SK-N-SH (cell line): ENCODE measurements around the gene RPL28. TPM values are rescaled to one million over a fixed set of nuclear protein-coding genes. Genes with fewer than 3 reads are reported as not detected.
A peak's percentile ranks its signal among the peaks of the same experiment; 100 is the strongest.

Source experiments
- CTCF ChIA-PET: fragments of 300-600, 350-600 bp; formaldehyde crosslinking; extraction: SDS; loops from one replicate; lab custom pipeline; 2021; lab: Yijun Ruan, JAX
- POLR2A ChIA-PET: fragments of 350-600 bp; sonication (Branson Sonifier 250); formaldehyde crosslinking; extraction: SDS; loops from one replicate; lab custom pipeline; 2020; ENCODE audit warnings: antibody characterized with exemption, inconsistent platforms; lab: Yijun Ruan, JAX
- DNase-seq: peaks from one replicate; pipeline ENCODE4 v3.0.0; 2012
- H2AFZ ChIP-seq: fragments of 200-600 bp; sonication (generic); 2 replicates; pipeline ENCODE4 v1.8.1; 2016; ENCODE audit warnings: antibody characterized with exemption, mild to moderate bottlenecking, low read depth
- H3F3A ChIP-seq: fragments of 200-600 bp; sonication (generic); replicated peaks from 2 replicates; pipeline ENCODE3; 2016; ENCODE audit warnings: antibody characterized with exemption, mild to moderate bottlenecking; ENCODE audit not compliant: insufficient read depth
- H3K27ac ChIP-seq, 2 experiments: fragments of 200-500 bp in 1 of 2; fragments of 200-600 bp in 1 of 2; sonication (Bioruptor generic) in 1 of 2; sonication (generic), shearing (Covaris generic) in 1 of 2; 2 replicates each; pipeline versions ENCODE4 v1.5.1 to v1.6.1; 2014 to 2016; ENCODE audit warnings: low read depth in 2 of 2, inconsistent platforms in 1 of 2, low read length in 1 of 2, mild to moderate bottlenecking in 1 of 2, mixed read lengths in 1 of 2
- H3K27me3 ChIP-seq: fragments of 200-600 bp; sonication (generic), shearing (Covaris generic); 2 replicates; pipeline ENCODE4 v1.6.1; 2016; ENCODE audit warnings: mixed run types; ENCODE audit not compliant: insufficient read depth
- H3K36me3 ChIP-seq, 2 experiments: fragments of 200-500 bp in 1 of 2; fragments of 200-600 bp in 1 of 2; sonication (Bioruptor generic) in 1 of 2; sonication (generic) in 1 of 2; replicated peaks in 1 of 2; 2 replicates each; pipeline versions ENCODE3 to v1.5.1; 2014 to 2016; ENCODE audit warnings: low read length in 1 of 2, mild to moderate bottlenecking in 1 of 2; ENCODE audit not compliant: insufficient read depth in 2 of 2, control insufficient read depth in 1 of 2
- H3K4me1 ChIP-seq, 2 experiments: fragments of 200-500 bp in 1 of 2; fragments of 200-600 bp in 1 of 2; sonication (Bioruptor generic) in 1 of 2; sonication (generic), shearing (Covaris generic) in 1 of 2; 2 replicates each; pipeline versions ENCODE4 v1.5.1 to v1.6.1; 2014 to 2016; ENCODE audit warnings: low read depth in 1 of 2, low read length in 1 of 2, mixed run types in 1 of 2; ENCODE audit not compliant: insufficient read depth in 2 of 2, control insufficient read depth in 1 of 2
- H3K4me2 ChIP-seq: fragments of 200-600 bp; sonication (generic), shearing (Covaris generic); 2 replicates; pipeline ENCODE4 v1.6.1; 2017; ENCODE audit warnings: mixed run types
- H3K4me3 ChIP-seq, 2 experiments: fragments of 200-500 bp in 1 of 2; fragments of 200-600 bp in 1 of 2; sonication (Bioruptor generic) in 1 of 2; sonication (generic), shearing (Covaris generic) in 1 of 2; 2 replicates each; pipeline versions ENCODE4 v1.5.1 to v1.8.1; 2014 to 2016; ENCODE audit warnings: low read depth in 2 of 2, inconsistent platforms in 1 of 2, low read length in 1 of 2, mild to moderate bottlenecking in 1 of 2, mixed read lengths in 1 of 2, moderate library complexity in 1 of 2
- H3K79me2 ChIP-seq: fragments of 200-600 bp; sonication (generic); 2 replicates; pipeline ENCODE4 v1.8.1; 2017; ENCODE audit warnings: mild to moderate bottlenecking; ENCODE audit not compliant: insufficient read depth
- H3K9ac ChIP-seq: fragments of 200-600 bp; sonication (generic); 2 replicates; pipeline ENCODE4 v1.6.1; 2017; ENCODE audit warnings: mixed run types
- H3K9me2 ChIP-seq: fragments of 200-600 bp; sonication (generic); 2 replicates; pipeline ENCODE4 v1.6.1; 2017; ENCODE audit warnings: mixed run types
- H3K9me3 ChIP-seq: fragments of 200-600 bp; sonication (generic); 2 replicates; pipeline ENCODE4 v1.6.1; 2017; ENCODE audit warnings: mixed run types, mild to moderate bottlenecking, moderate library complexity
- H4K20me1 ChIP-seq: fragments of 200-600 bp; sonication (generic); 2 replicates; pipeline ENCODE4 v1.6.1; 2017; ENCODE audit warnings: mild to moderate bottlenecking, mixed run types; ENCODE audit not compliant: insufficient read depth
- CHD2 ChIP-seq: fragments of 150-350 bp; IDR thresholded peaks from 2 replicates; pipeline ENCODE4 v1.6.1; 2018; ENCODE audit warnings: low read length; ENCODE audit not compliant: partially characterized antibody
- CTCF ChIP-seq: fragments of 200-600 bp; sonication (generic); IDR thresholded peaks from 2 replicates; pipeline ENCODE4 v1.6.1; 2017; ENCODE audit warnings: antibody characterized with exemption, mild to moderate bottlenecking, moderate library complexity
- ELF1 ChIP-seq: IDR thresholded peaks from 2 replicates; pipeline ENCODE4 v1.4.0; 2012
- EZH2phosphoT487 ChIP-seq: fragments of 200-600 bp; sonication (generic); IDR thresholded peaks from 2 replicates; pipeline ENCODE4 v1.6.1; 2017; ENCODE audit warnings: low read depth, mixed run types, mild to moderate bottlenecking, antibody characterized with exemption, moderate library complexity, borderline replicate concordance
- FOXM1 ChIP-seq: IDR thresholded peaks from 2 replicates; pipeline ENCODE4 v1.4.0; 2012; ENCODE audit warnings: low read depth, mild to moderate bottlenecking
- GABPA ChIP-seq: IDR thresholded peaks from 2 replicates; pipeline ENCODE4 v1.4.0; 2012; ENCODE audit warnings: low read depth, mild to moderate bottlenecking
- GATA2 ChIP-seq: sonication (generic); formaldehyde crosslinking; IDR thresholded peaks from 2 replicates; pipeline ENCODE4 v1.5.0; 2020; ENCODE audit warnings: mild to moderate bottlenecking, missing genetic modification reagents
- MAX ChIP-seq: IDR thresholded peaks from 2 replicates; pipeline ENCODE4 v1.4.0; 2012; ENCODE audit warnings: low read depth
- MEF2A ChIP-seq: IDR thresholded peaks from 2 replicates; pipeline ENCODE4 v1.4.0; 2012; ENCODE audit warnings: low read depth, borderline replicate concordance
- MXI1 ChIP-seq: IDR thresholded peaks from 2 replicates; pipeline ENCODE4 v1.6.1; 2012; ENCODE audit warnings: mild to moderate bottlenecking, low read depth, low read length, improper control_type of control experiment
- NFIC ChIP-seq: IDR thresholded peaks from 2 replicates; pipeline ENCODE4 v1.4.0; 2012; ENCODE audit warnings: borderline replicate concordance
- PBX3 ChIP-seq: IDR thresholded peaks from 2 replicates; pipeline ENCODE4; 2012
- RAD21 ChIP-seq: IDR thresholded peaks from 2 replicates; pipeline ENCODE4 v1.6.1; 2012; ENCODE audit warnings: mild to moderate bottlenecking, low read length
- RCOR1 ChIP-seq: fragments of 150-350 bp; IDR thresholded peaks from 2 replicates; pipeline ENCODE4 v1.6.1; 2017; ENCODE audit warnings: antibody characterized with exemption, low read length
- RFX5 ChIP-seq: IDR thresholded peaks from 2 replicates; pipeline ENCODE4 v1.6.1; 2012; ENCODE audit warnings: mild to moderate bottlenecking, improper control_type of control experiment, low read length
- TAF1 ChIP-seq: IDR thresholded peaks from 2 replicates; pipeline ENCODE4 v1.6.1; 2012; ENCODE audit warnings: low read depth, mild to moderate bottlenecking, low read length, moderate library complexity, borderline replicate concordance
- TCF12 ChIP-seq: IDR thresholded peaks from 2 replicates; pipeline ENCODE4 v1.4.0; 2012
- USF2 ChIP-seq: fragments of 150-350 bp; IDR thresholded peaks from 2 replicates; pipeline ENCODE4 v1.6.1; 2017; ENCODE audit warnings: antibody characterized with exemption, low read length, low read depth, borderline replicate concordance
- YY1 ChIP-seq: IDR thresholded peaks from 2 replicates; pipeline ENCODE4 v1.4.0; 2012; ENCODE audit warnings: low read depth, mild to moderate bottlenecking
- ZBTB33 ChIP-seq: IDR thresholded peaks from 2 replicates; pipeline ENCODE4 v1.4.0; 2012; ENCODE audit warnings: low read depth, borderline replicate concordance
- WGBS: methylation state at CpG from one replicate; pipeline ENCODE4 v1.1.6; 2017; ENCODE audit warnings: low lambda C conversion rate; 5-methylcytosine and 5-hydroxymethylcytosine counted together
- polyA plus RNA-seq, 3 experiments: library from polyadenylated mRNA; depleted of rRNA; stranded (reverse); fragments of >200 nt; gene quantifications; 2 replicates each; pipeline ENCODE4 v1.2.3, GENCODE V29; 2012

The RPL28 gene
- polyA plus RNA-seq, 1 of the 3 experiments (the other 2 are of a cell fraction), result 2,368 TPM

- ChIA-PET POLR2A (interaction anchor here (0.7 to 4.5 kb wide), 2 partner anchors 9 to 14 kb away, joined by 4 to 33 read pairs; partner anchors contain the start of gene UBE2S), CTCF (interaction anchor here (0.5 to 2.5 kb wide), 3 partner anchors 9 to 252 kb away, joined by 3 to 12 read pairs (median 3); no protein-coding TSS in a partner anchor)
- 85% methylated on average over 18 of the region's 18 CpGs for WGBS
Observed at GRCh38 chr19:55392820-55393761, 7.4 kb downstream of the RPL28 start.

More at GRCh38 chr19:55392820-55393761, 7.4 kb downstream of the RPL28 start:
- Histone ChIP-seq H4K20me1 (peaks cover 44% of the 10 kb centered on the region), H3K9me2 (no peaks in the 10 kb centered on the region), H3K27me3 (no peaks in the 10 kb centered on the region), H3K4me2 (no peak overlapping the region), H3K79me2 (peaks cover 24% of the 10 kb centered on the region), H2AFZ (no peak overlapping the region), H3K36me3 (peaks cover 24 to 30% of the 10 kb centered on the region in 2 experiments), H3K4me1 (peaks cover 14 to 28% of the 10 kb centered on the region in 2 experiments; a peak in 3 of 4 replicates), H3K4me3 (no peak overlapping the region), H3K9me3 (no peaks in the 10 kb centered on the region), H3F3A (peaks cover 42% of the 10 kb centered on the region), H3K27ac (no peak overlapping the region), H3K9ac (no peak overlapping the region)
- peak; percentile 42 for DNase-seq
- TF ChIP-seq TCF12 (no peak), CTCF (no peak), RAD21 (no peak), FOXM1 (no peak), MAX (no peak), CHD2 (no peak), RFX5 (no peak), NFIC (no peak), GABPA (no peak), YY1 (no peak), MEF2A (no peak), ELF1 (no peak), ZBTB33 (no peak), TAF1 (no peak), PBX3 (no peak), USF2 (no peak), RCOR1 (no peak), MXI1 (no peak), GATA2 (CRISPR knock-in tag) (no peak), EZH2phosphoT487 (no peak)
